IPS DF 6.9 (cell line): ENCODE results near the gene RABAC1.

Experiments used
- DNase-seq: peaks from one replicate; pipeline ENCODE4 v3.0.0-alpha.2; 2013; ENCODE audit warnings: low read depth, low spot score
- H3K27ac ChIP-seq: one replicate; pipeline ENCODE4 v1.5.1; 2013; ENCODE audit warnings: low read length, control low read depth
- H3K27me3 ChIP-seq: 2 replicates; pipeline ENCODE4 v1.6.1; 2013; ENCODE audit warnings: mild to moderate bottlenecking, low read length; ENCODE audit not compliant: control insufficient read depth, insufficient read depth
- H3K36me3 ChIP-seq: 2 replicates; pipeline ENCODE4 v1.6.1; 2013; ENCODE audit warnings: low read length; ENCODE audit not compliant: control insufficient read depth, insufficient read depth
- H3K4me1 ChIP-seq: 2 replicates; pipeline ENCODE4 v1.6.1; 2013; ENCODE audit warnings: low read length; ENCODE audit not compliant: control insufficient read depth, insufficient read depth
- H3K4me3 ChIP-seq: 2 replicates; pipeline ENCODE4 v1.5.1; 2013; ENCODE audit warnings: mild to moderate bottlenecking, low read length
- H3K9me3 ChIP-seq: 2 replicates; pipeline ENCODE4 v1.6.1; 2013; ENCODE audit warnings: low read length, inconsistent platforms; ENCODE audit not compliant: control insufficient read depth, insufficient read depth
- WGBS: extraction: QIAGEN DNeasy Blood & Tissue Kit; methylation state at CpG from one replicate; pipeline ENCODE4 v1.1.7; 2013; ENCODE audit warnings: mixed read lengths, missing lambda C conversion rate; ENCODE audit not compliant: insufficient read length, insufficient coverage; 5-methylcytosine and 5-hydroxymethylcytosine counted together

RABAC1 gene

GRCh38 chr19:41927497-41928192 is 31.5 kb downstream of the RABAC1 start:
- WGBS = no CpG with 5 or more reads among the region's 43 CpGs
- Histone ChIP-seq H3K9me3 (no peaks in the 10 kb centered on the region), H3K27me3 (peaks cover 90% of the 10 kb centered on the region), H3K27ac (no peak overlapping the region), H3K4me1 (peaks cover 6% of the 10 kb centered on the region), H3K4me3 (peak overlapping the region; percentile 29; the same call in 1 of the 2 replicates), H3K36me3 (no peaks in the 10 kb centered on the region)
- DNase-seq = no peak

- Histone ChIP-seq H3K27ac (no peak overlapping the region), H3K4me1 (peaks cover 2% of the 10 kb centered on the region; the same call in 1 of the 2 replicates), H3K27me3 (peaks cover 89% of the 10 kb centered on the region), H3K4me3 (no peak overlapping the region), H3K36me3 (no peaks in the 10 kb centered on the region), H3K9me3 (no peaks in the 10 kb centered on the region)
- no CpG with 5 or more reads among the region's 16 CpGs for WGBS
- DNase-seq = no peak
These were observed 32.2 kb downstream of the RABAC1 start for GRCh38 chr19:41926763-41927496.

- H3K27me3 ChIP-seq = peaks cover 90% of the 10 kb centered on the region
- H3K4me3 ChIP-seq = no peak overlapping the region
- no CpG with 5 or more reads among the region's 27 CpGs for WGBS
- no peak for DNase-seq
- H3K4me1 ChIP-seq = peaks cover 2% of the 10 kb centered on the region; the same call in 1 of the 2 replicates
- no peaks in the 10 kb centered on the region for H3K36me3 ChIP-seq
- H3K27ac ChIP-seq = no peak overlapping the region
- H3K9me3 ChIP-seq = no peaks in the 10 kb centered on the region
These were observed 32.9 kb downstream of the RABAC1 start for GRCh38 chr19:41926028-41926762.

DNA sequence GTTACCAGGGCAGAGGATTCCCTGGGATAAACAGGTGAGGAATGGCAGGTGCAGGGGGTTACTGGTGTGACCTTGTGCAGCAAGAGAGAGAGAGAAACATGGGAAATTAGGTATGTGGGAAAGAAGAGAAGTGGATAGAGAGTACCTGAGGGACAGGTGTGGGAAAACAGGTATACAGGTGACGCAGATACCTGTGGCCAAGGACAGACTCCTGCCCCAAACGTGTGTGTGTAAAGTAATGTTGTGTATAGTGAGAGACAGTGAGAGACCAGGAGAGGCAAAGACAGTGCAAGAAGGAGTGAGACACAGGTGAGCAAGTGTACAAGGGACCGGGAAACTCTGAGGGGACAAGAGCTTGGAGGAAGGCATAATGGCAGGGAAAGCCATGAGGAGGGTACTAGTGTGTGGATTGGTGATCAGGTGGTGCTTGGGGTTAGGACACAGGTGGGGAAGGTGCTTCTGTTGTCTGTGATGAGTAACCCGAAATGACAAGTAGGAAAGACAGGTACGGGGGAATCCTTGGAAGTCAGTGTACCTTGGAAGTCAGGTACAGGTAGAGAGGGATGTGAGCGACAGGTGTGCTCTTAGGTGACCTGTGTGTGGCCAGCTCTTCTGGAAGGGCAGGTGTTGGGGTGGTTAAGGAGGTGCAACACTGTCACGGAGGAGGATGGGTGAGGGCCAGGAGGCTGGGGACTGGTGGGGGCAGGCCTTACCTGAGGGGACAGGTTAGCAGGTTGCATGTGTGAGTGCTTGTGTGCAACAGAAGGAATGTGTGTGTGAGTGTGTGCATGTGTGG is 33.7 kb downstream of the RABAC1 start:
- Histone ChIP-seq H3K9me3 (no peaks in the 10 kb centered on the region), H3K27ac (no peak overlapping the region), H3K4me1 (peaks cover 2% of the 10 kb centered on the region; the same call in 1 of the 2 replicates), H3K4me3 (no peak overlapping the region), H3K36me3 (no peaks in the 10 kb centered on the region), H3K27me3 (peaks cover 90% of the 10 kb centered on the region)
- WGBS = no CpG with 5 or more reads among the region's 7 CpGs
- no peak for DNase-seq

DNA sequence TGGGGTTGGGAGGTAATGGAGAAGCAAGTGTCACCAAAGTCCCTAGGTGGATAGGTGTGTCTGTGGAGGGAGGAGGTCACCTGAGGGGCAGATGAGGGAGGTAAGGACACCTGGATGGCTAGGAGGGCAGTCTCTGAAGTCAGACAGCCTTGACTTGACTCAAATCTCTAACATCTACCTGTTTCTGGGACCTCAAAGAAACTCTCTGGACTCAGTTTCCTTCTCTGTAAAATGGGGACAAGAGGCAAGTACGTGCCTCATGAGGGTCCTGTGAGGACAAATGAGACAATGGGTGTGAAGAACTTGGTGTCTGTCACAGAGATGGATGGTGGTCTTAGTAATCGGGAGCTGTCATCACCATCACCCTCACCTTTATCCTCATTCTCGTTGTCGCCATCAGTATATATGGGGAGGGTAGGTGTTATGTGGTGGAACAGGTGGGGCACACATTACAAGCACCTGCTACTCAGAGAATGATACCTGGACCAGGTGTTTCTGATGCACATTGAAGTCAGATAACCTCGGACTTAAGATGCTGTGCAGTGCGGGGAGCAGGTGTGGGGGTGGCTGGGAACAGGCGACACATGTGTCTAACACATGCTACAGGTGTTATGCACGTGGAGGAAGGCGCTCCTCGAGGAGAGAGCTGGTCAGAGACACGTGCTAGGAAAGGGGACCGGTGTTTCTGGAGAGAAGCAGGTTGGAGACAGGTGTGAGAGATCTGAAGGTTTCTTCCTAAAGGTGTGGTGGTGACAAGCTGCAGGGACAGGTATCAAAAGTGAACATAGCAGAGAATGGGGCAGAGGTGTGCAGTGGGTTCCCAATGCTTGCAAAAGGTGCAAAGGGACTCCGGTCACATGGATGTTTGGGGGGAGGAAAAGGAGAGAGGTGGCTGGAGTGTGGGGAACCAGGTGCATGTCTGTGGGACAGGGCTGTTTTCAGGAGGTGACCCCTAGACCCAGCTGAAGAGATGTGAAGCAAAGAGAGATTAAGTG is 34.7 kb downstream of the RABAC1 start:
- DNase-seq = no peak
- H3K27ac ChIP-seq = no peak overlapping the region
- peaks cover 90% of the 10 kb centered on the region for H3K27me3 ChIP-seq
- H3K36me3 ChIP-seq = no peaks in the 10 kb centered on the region
- H3K4me1 ChIP-seq = peaks cover 2% of the 10 kb centered on the region; the same call in 1 of the 2 replicates
- WGBS = no CpG with 5 or more reads among the region's 13 CpGs
- no peak overlapping the region for H3K4me3 ChIP-seq
- H3K9me3 ChIP-seq = no peaks in the 10 kb centered on the region

DNA sequence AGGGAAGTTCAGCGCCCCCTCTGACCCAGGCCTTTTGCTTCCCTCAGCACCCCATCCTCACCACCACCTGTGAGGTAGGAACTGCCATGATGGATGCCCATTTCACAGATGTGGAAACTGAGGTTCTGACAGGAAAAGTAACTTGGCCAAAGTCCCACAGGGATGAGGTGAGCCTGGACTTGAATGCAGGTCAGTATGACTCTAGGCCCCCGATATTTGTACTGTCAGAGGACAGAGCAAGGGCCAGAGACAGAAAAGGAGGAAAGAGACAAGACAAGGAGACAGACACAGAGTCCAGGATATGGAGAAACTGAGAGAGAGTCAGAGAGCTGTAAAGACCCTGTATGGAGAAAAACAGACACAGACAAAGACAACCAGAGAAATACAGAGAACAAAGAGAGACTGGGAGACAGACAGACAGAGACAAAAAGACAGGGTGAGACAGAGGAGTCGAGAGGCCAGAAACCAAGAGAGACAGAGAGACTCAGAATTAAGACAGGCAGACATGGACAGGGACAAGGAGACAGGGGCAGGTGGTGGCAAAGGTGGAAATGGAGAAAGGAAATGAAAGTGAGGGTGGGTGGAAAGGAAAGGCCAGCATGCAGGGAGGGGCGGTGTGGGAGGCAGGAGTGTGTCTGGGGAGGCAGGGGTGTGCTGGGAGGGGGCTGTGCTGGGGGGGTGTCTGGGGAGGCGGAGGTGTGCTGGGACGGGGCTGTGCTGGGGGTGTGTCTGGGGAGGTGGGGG is 35.9 kb downstream of the RABAC1 start:
- no CpG with 5 or more reads among the region's 6 CpGs for WGBS
- H3K27me3 ChIP-seq = peaks cover 89% of the 10 kb centered on the region

GRCh38 chr19:41922585-41922984 is 36.5 kb downstream of the RABAC1 start:
- Histone ChIP-seq H3K9me3 (no peaks in the 10 kb centered on the region; the same call in 1 of the 2 replicates), H3K36me3 (no peaks in the 10 kb centered on the region), H3K27ac (no peak overlapping the region), H3K27me3 (peaks cover 91% of the 10 kb centered on the region), H3K4me3 (no peak overlapping the region), H3K4me1 (no peaks in the 10 kb centered on the region; the same call in 1 of the 2 replicates)
- WGBS = no CpG with 5 or more reads among the region's 18 CpGs
- DNase-seq = no peak

More for the DNA sequence above, 35.9 kb downstream of the RABAC1 start:
- H3K27ac ChIP-seq = no peak overlapping the region
- no peaks in the 10 kb centered on the region for H3K36me3 ChIP-seq
- no peak for DNase-seq
- no peak overlapping the region for H3K4me3 ChIP-seq
- no peaks in the 10 kb centered on the region; the same call in 1 of the 2 replicates for H3K9me3 ChIP-seq
- no peaks in the 10 kb centered on the region; the same call in 1 of the 2 replicates for H3K4me1 ChIP-seq

DNA sequence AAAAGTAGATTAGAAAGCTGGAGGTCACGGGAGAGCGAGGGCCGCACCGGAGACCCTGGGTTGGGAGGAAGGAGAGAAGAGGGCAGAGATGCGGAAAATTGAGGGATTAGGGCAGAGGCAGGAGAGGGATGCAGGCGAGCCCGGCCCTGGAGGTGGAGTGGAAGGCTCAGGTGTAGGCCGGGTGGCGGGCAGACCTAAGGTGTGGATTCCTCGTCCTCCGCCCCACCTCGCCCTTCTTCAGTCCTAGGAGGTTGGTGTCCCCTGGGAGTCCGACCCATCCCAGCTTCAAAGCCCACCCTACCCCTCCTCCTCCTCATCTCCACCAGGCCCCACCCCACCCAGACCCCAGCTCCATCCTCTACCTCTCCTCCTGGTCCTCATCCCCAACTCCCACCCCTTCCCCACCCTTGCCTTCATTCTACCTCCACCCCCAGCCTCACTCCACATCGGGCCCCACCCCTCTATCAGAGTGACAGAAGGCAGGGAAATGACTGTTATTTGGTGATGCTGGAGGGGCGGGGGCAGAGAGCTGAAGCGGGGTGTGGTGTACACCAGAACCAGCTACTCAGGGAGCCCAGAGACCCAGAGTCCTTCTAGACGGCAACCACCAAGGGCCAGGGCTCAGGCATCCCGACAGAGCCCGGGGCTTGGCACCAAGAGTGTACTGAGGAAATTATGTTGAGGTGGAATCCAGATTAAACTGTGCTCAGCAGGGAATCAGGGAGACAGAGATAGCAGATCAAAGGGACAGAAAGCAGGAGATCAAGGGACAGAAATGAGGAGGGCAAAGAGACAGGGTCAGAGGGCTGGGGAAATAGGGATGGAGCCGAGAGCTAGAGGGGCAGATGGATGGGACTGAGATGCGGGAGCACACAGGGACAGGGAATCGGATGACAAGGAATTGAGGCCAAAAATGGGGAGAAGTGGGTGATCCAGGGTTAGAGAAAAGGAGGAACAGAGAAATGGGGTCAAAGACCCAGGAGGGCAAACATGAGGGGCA is 37.2 kb downstream of the RABAC1 start:
- Histone ChIP-seq H3K4me1 (no peaks in the 10 kb centered on the region; the same call in 1 of the 2 replicates), H3K9me3 (no peaks in the 10 kb centered on the region; the same call in 1 of the 2 replicates), H3K27me3 (peaks cover 89% of the 10 kb centered on the region), H3K36me3 (no peaks in the 10 kb centered on the region), H3K4me3 (no peak overlapping the region), H3K27ac (no peak overlapping the region)
- no peak for DNase-seq
- no CpG with 5 or more reads among the region's 22 CpGs for WGBS
